Keratinocyte (primary cell): ENCODE measurements around the gene HGF. TPM values are rescaled to one million over a fixed set of nuclear protein-coding genes. Genes with fewer than 3 reads are reported as not detected.

Experiments used
- DNase-seq: peaks from one replicate; pipeline ENCODE4 v3.0.0-alpha.2; 2011; ENCODE audit warnings: low read depth, missing footprints, low spot score
- FAIRE-seq: peaks from 2 replicates; lab custom pipeline; 2011; peaks lifted over from hg19 to GRCh38; lab: Jason Lieb, UNC
- H2AFZ ChIP-seq: 2 replicates; pipeline ENCODE4 v1.6.0; 2012; ENCODE audit warnings: low read length, control low read depth, inconsistent platforms; ENCODE audit not compliant: control insufficient read depth
- H3K27ac ChIP-seq: 2 replicates; pipeline ENCODE4 v1.5.1; 2011; ENCODE audit warnings: low read length; ENCODE audit not compliant: control insufficient read depth, insufficient read depth
- H3K27me3 ChIP-seq: 3 replicates; pipeline ENCODE4 v1.6.0; 2011; ENCODE audit warnings: low read length; ENCODE audit not compliant: control insufficient read depth, insufficient read depth; ENCODE audit errors: extremely low read depth
- H3K36me3 ChIP-seq, 2 experiments: 2 replicates in 1 of 2; 3 replicates in 1 of 2; pipeline ENCODE4 v1.5.1; 2011; ENCODE audit warnings: low read length in 2 of 2, mild to moderate bottlenecking in 1 of 2; ENCODE audit not compliant: control insufficient read depth in 2 of 2, insufficient read depth in 2 of 2; ENCODE audit errors: extremely low read depth in 1 of 2
- H3K4me1 ChIP-seq: 3 replicates; pipeline ENCODE4 v1.5.1; 2011; ENCODE audit warnings: low read length; ENCODE audit not compliant: control insufficient read depth, insufficient read depth; ENCODE audit errors: extremely low read depth
- H3K4me2 ChIP-seq: 3 replicates; pipeline ENCODE4 v1.6.0; 2011; ENCODE audit warnings: low read depth, low read length; ENCODE audit not compliant: control insufficient read depth, insufficient read depth; ENCODE audit errors: extremely low read depth
- H3K4me3 ChIP-seq, 3 experiments: fragments of 200-600 bp in 1 of 3; sonication (generic) in 1 of 3; 2 replicates in 2 of 3; 3 replicates in 1 of 3; pipeline ENCODE4 v1.5.1; 2011 to 2016; ENCODE audit warnings: low read length in 3 of 3, mild to moderate bottlenecking in 3 of 3, control low read depth in 2 of 3, inconsistent platforms in 1 of 3, low read depth in 1 of 3, mixed read lengths in 1 of 3, mixed run types in 1 of 3, moderate library complexity in 1 of 3; ENCODE audit not compliant: control insufficient read depth in 2 of 3, insufficient read depth in 2 of 3; ENCODE audit errors: extremely low read depth in 1 of 3
- H3K79me2 ChIP-seq: 2 replicates; pipeline ENCODE4 v1.6.0; 2012; ENCODE audit warnings: low read length; ENCODE audit not compliant: control insufficient read depth, insufficient read depth
- H3K9ac ChIP-seq: 3 replicates; pipeline ENCODE4 v1.6.0; 2011; ENCODE audit warnings: low read length; ENCODE audit not compliant: control insufficient read depth, insufficient read depth; ENCODE audit errors: extremely low read depth
- H3K9me1 ChIP-seq: 3 replicates; pipeline ENCODE4 v1.6.0; 2011; ENCODE audit warnings: low read length; ENCODE audit not compliant: control insufficient read depth, insufficient read depth; ENCODE audit errors: extremely low read depth
- H3K9me3 ChIP-seq: 2 replicates; pipeline ENCODE4 v1.5.1; 2012; ENCODE audit warnings: low read depth, low read length; ENCODE audit not compliant: control insufficient read depth
- H4K20me1 ChIP-seq: 3 replicates; pipeline ENCODE4 v1.6.0; 2011; ENCODE audit warnings: low read length; ENCODE audit not compliant: control insufficient read depth, insufficient read depth; ENCODE audit errors: extremely low read depth
- CTCF ChIP-seq, 3 experiments: IDR thresholded peaks in 1 of 3; conservative IDR thresholded peaks in 1 of 3; optimal IDR thresholded peaks in 1 of 3; 2 replicates in 2 of 3; 3 replicates in 1 of 3; pipeline versions ENCODE3 to v1.5.1; 2011; ENCODE audit warnings: low read length in 3 of 3, mild to moderate bottlenecking in 3 of 3, moderate library complexity in 2 of 3, control low read depth in 1 of 3, inconsistent platforms in 1 of 3; ENCODE audit not compliant: insufficient read depth in 2 of 3; ENCODE audit errors: extremely low read depth in 1 of 3
- EZH2 ChIP-seq: IDR thresholded peaks from one replicate; pipeline ENCODE4 v1.6.1; 2012; ENCODE audit warnings: inconsistent platforms, mild to moderate bottlenecking, low read length, moderate library complexity
- dilution Hi-C: fragments of 300-500 bp; cut with MboI; formaldehyde crosslinking; loops from one replicate; pipeline ENCODE4 v1.7.0; 2020; ENCODE audit warnings: low sequenced_read_pairs; ENCODE audit not compliant: extremely low pct_ligation_motif_present
- polyA plus RNA-seq, 5 experiments: library from polyadenylated mRNA; depleted of rRNA in 3 of 5; stranded (reverse) in 3 of 5; stranded (forward) in 1 of 5; unstranded in 1 of 5; fragments of >200 nt; gene quantifications; 1 replicate in 1 of 5; 2 replicates in 3 of 5; 3 replicates in 1 of 5; pipeline versions ENCODE4 v1.2.1 to v1.2.3, GENCODE V29; 2011 to 2012; ENCODE audit warnings: missing spikeins in 2 of 5, low read depth in 1 of 5, low replicate concordance in 1 of 5

HGF gene
- polyA plus RNA-seq, 1 donor (not counting 4 experiments of a cell fraction or from before 2014, with no cell fraction given): not detected

DNA sequence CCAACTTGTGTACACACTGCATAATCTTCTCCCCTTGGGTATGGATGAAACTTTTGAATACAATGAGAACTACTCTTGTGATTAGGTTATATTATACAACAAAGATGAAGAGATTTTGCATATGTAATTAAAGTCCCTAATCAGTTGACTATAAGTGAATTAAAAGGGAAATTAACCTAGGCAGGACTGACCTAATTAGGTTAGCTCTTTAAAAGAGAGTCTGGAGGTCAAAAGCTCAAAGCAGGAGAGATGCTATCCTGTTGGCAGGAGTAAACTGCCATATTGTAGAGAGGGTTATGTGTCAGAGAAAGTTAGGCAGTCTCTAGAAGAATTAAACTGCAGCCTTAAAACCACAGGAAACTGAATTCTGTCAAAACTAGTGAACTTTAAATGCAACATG lies 29.4 kb downstream of the HGF start:
- dilution Hi-C loops: loop anchor here (25.0 kb wide), 1 partner anchor 228 kb away; no protein-coding TSS in a partner anchor
- Histone ChIP-seq H3K4me1 (no peaks in the 10 kb centered on the region), H3K9me1 (no peaks in the 10 kb centered on the region), H3K36me3 (no peaks in the 10 kb centered on the region), H3K27ac (no peak overlapping the region), H3K79me2 (no peaks in the 10 kb centered on the region), H3K4me3 (no peak overlapping the region), H3K27me3 (no peaks in the 10 kb centered on the region), H4K20me1 (no peaks in the 10 kb centered on the region), H2AFZ (no peak overlapping the region), H3K9me3 (no peaks in the 10 kb centered on the region), H3K9ac (no peak overlapping the region), H3K4me2 (no peak overlapping the region)
- no peak for DNase-seq
- TF ChIP-seq EZH2 (no peak), CTCF (optimal IDR thresholded peaks at IDR 0.05 in 1 of 3, IDR thresholded peaks at IDR 0.05 in 1 of 3, conservative IDR thresholded peaks at IDR 0.05 in 1 of 3; ENCODE audit: extremely low read depth in 1 of 3, insufficient read depth in 2 of 3, low read length in 3 of 3) (no peak)
- FAIRE-seq: no peak

DNA sequence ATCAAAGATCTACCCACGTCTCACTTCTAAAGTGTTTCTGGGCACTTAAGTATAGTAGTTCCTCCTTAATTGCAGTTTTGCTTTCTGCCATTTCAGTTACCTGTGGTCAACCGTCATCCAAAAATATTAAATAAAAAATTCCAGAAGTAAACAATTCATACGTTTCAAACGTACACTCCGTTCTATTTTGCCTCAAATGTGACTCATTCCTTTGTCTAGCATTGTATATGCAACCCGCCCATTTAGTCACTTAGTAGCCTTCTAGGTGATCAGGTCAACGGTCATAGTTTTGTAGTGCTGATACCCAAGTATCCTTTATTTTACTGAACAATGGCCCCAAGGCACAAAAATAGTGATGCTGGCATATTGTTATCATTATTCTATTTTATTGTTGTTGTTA lies 33.8 kb downstream of the HGF start:
- FAIRE-seq (no peak), DNase-seq (no peak)
- Histone ChIP-seq H3K79me2 (no peaks in the 10 kb centered on the region), H3K9me1 (no peaks in the 10 kb centered on the region), H3K27me3 (no peaks in the 10 kb centered on the region), H3K36me3 (no peaks in the 10 kb centered on the region), H4K20me1 (no peaks in the 10 kb centered on the region), H3K4me3 (no peak overlapping the region), H3K9me3 (no peaks in the 10 kb centered on the region), H3K4me1 (no peaks in the 10 kb centered on the region), H3K4me2 (no peak overlapping the region), H2AFZ (no peak overlapping the region), H3K27ac (no peak overlapping the region), H3K9ac (no peak overlapping the region)
- no peak for TF ChIP-seq CTCF (optimal IDR thresholded peaks at IDR 0.05 in 1 of 3, IDR thresholded peaks at IDR 0.05 in 1 of 3, conservative IDR thresholded peaks at IDR 0.05 in 1 of 3; ENCODE audit: extremely low read depth in 1 of 3, insufficient read depth in 2 of 3, low read length in 3 of 3)
- dilution Hi-C loops: loop anchor here (25.0 kb wide), 1 partner anchor 224 kb away; no protein-coding TSS in a partner anchor
